PFSK-1 (cell line): ENCODE results near the gene FLRT1.

Experiments
- FOXP2 ChIP-seq: optimal IDR thresholded peaks from 2 replicates; pipeline ENCODE3; 2011; ENCODE audit warnings: borderline replicate concordance, control low read depth, inconsistent platforms; ENCODE audit not compliant: insufficient read depth; ENCODE audit errors: extremely low read length, extremely low read depth
- POLR2AphosphoS5 ChIP-seq: IDR thresholded peaks from 2 replicates; pipeline ENCODE4 v1.6.1; 2012; ENCODE audit warnings: low read depth, mild to moderate bottlenecking, control low read depth, low read length, moderate library complexity
- REST ChIP-seq, 2 experiments: IDR thresholded peaks; 2 replicates each; pipeline versions ENCODE4 v1.6.1 to v1.8.0; 2011 to 2012; ENCODE audit warnings: low read depth in 2 of 2, low read length in 2 of 2, control low read depth in 1 of 2, inconsistent platforms in 1 of 2, mild to moderate bottlenecking in 1 of 2, moderate library complexity in 1 of 2; ENCODE audit not compliant: insufficient read depth in 1 of 2
- SIN3A ChIP-seq: IDR thresholded peaks from 2 replicates; pipeline ENCODE4 v1.6.1; 2012; ENCODE audit warnings: mild to moderate bottlenecking, low read length, moderate library complexity, borderline replicate concordance; ENCODE audit not compliant: insufficient read depth
- TAF1 ChIP-seq: IDR thresholded peaks from 2 replicates; pipeline ENCODE4 v1.6.1; 2012; ENCODE audit warnings: low read length, control low read depth, borderline replicate concordance; ENCODE audit not compliant: insufficient read depth

FLRT1 gene

DNA sequence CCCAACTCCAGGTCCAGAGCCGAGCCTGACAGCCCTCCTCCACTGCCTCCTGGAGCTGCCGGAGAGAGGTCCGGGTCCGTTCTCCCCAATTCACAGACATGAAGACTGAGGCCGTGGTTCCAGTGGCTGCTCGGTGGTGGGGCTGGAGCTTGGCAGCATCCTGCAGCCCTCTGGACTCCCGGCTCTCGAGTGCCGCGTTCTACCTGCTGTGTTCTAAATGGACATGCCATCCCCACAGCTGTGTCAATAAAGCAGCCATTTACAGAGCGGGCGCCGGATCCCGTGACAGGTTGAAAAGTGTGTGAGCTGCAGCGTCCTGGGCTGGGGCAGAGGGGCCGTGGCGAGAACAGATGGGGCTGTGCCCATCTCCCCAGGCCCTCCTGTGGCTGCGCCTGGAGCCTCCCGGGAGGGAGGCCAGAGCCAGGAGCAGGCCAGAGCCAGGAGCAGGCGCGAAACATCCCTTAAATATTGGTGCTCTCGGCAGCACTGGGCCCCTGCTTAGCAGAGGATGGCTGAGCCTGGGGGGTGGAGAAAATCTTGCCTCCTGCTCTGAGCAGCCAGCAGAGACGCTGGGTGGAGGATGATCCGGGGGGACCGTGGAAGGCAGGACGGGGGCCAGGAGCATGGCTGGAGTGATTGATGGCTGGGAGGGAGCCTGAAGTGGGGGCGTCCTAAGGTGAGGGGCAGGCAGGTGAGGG is 46.2 kb downstream of the FLRT1 start:
- TF ChIP-seq FOXP2 (no peak), TAF1 (no peak), SIN3A (no peak), POLR2AphosphoS5 (no peak), REST (IDR thresholded peaks at IDR 0.05; ENCODE audit: insufficient read depth in 1 of 2, low read depth in 2 of 2, low read length in 2 of 2) (no peak)

GRCh38 chr11:64083398-64084080 is 47.8 kb downstream of the FLRT1 start:
- TF ChIP-seq POLR2AphosphoS5 = no peak
- no peak for TF ChIP-seq SIN3A
- no peak for TF ChIP-seq TAF1
- TF ChIP-seq FOXP2 = no peak
- TF ChIP-seq REST (IDR thresholded peaks at IDR 0.05; ENCODE audit: insufficient read depth in 1 of 2, low read depth in 2 of 2, low read length in 2 of 2) = no peak

DNA sequence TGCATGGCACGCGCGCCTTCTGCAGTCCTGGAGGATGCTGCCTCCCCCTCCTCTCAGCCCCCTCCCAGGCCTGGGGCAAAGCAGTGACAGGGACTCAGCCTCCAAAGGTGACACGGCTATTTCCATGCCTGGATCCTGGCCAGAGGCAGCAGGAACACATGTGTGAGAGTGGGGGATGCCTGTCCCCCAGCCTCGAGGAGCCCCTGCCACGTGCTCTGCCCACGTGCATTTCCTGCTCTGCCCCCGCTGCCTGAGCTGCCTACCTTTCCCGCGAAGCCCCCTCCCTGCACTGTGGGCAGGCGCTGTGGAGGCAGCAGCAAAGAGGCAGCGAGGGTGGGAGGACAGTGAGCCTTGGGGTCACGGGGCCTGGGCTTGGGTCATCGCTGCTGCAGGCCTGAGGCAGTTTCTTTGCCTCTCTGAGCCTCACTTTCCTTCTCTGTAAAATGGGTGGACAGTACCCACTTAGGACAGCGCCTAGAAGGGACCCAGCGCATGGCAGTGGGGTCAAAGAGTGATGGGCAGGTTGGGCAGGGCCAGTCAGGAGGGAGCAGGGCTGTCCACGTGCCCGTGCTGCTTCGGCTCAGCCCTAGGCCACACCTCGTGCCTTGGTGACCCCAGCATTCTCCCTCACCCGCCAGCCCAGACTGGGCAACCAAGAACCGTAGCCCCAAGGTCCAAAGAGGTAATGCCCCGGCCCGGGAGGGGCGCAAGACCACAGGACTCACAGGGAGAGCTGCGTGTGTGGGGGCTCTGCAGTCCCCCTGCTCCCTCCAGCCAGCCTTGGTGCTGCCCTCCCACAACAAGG is 48.6 kb downstream of the FLRT1 start:
- TF ChIP-seq POLR2AphosphoS5 = no peak
- no peak for TF ChIP-seq TAF1
- TF ChIP-seq FOXP2 = no peak
- no peak for TF ChIP-seq REST (IDR thresholded peaks at IDR 0.05; ENCODE audit: insufficient read depth in 1 of 2, low read depth in 2 of 2, low read length in 2 of 2)
- no peak for TF ChIP-seq SIN3A

DNA sequence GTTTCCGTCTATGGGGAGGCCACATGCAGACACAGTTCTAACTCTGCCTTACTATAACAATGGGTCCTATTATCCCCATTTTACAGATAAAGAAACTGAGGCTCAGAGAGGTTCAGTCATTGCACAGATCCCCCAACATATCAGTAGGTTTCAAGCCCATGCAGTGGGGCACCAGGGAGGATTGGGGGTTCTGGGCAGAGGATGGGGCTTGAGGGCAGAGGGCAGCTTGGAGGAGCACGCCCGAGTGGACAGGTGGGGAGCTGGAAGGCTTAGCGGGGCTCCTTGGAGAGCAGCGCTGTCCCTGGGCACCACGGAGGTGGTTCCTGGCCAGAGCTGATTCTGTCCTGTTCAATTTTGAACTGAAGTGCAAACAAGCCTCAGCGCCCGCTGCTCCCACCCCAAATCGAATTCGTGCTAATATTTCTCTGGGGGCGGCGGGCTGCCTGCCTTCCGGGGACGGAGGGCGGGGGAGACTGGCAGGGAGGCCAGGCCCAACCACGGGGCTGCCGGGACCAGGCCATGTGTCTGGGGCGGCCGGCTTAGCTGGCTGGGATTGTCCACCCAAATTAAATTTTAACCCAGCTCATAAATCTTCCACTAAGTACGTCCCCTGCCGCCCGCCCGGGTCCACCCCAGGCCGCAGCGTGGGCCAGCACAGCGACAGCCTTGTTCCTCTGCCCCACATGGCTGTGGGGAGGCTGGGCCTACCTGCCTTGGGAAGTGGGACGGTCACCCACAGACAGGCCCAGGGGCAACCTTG is 49.4 kb downstream of the FLRT1 start:
- TF ChIP-seq TAF1 (no peak), REST (IDR thresholded peaks at IDR 0.05; ENCODE audit: insufficient read depth in 1 of 2, low read depth in 2 of 2, low read length in 2 of 2) (no peak), FOXP2 (no peak), SIN3A (no peak), POLR2AphosphoS5 (no peak)
